ENCODE results near the gene CLN3. TPM values are rescaled to one million over a fixed set of nuclear protein-coding genes. Genes with fewer than 3 reads are reported as not detected.

Gene CLN3
- total and polyA plus RNA-seq, 3 experiments from 2014 or later: 32.5 to 38.2 (median 36.1) TPM

GRCh38 chr16:28524681-28525171 is 32.9 kb upstream of the CLN3 start:
- H3K36me3 Mint-ChIP-seq: no peaks in the 10 kb centered on the region
- peak overlapping the region in 1 of 8 donors; percentile 60 for H3K27ac Mint-ChIP-seq
- H3K36me3 ChIP-seq (ENCODE audit: insufficient read depth, low read length): no peaks in the 10 kb centered on the region

GRCh38 chr16:28522792-28523191 is 30.9 kb upstream of the CLN3 start:
- no peaks in the 10 kb centered on the region for H3K36me3 Mint-ChIP-seq
- H3K4me3 Mint-ChIP-seq: no peak overlapping the region
- H3K27ac ChIP-seq (ENCODE audit: low read depth, low read length): no peak overlapping the region
- no peaks in the 10 kb centered on the region for H3K9me3 ChIP-seq (ENCODE audit: low read length)
- no peaks in the 10 kb centered on the region for H3K9me3 Mint-ChIP-seq
- H3K27me3 Mint-ChIP-seq: peaks cover 0 to 2% of the 10 kb centered on the region in 2 donors
- ChIA-PET POLR2A (no interaction called here), CTCF (no interaction called here)
- H3K4me1 Mint-ChIP-seq: peaks cover 0 to 9% (median 0%) of the 10 kb centered on the region in 3 donors
- no peaks in the 10 kb centered on the region for H3K27me3 ChIP-seq (ENCODE audit: insufficient read depth, low read length, poor library complexity, severe bottlenecking)
- DNase-seq: no peak
- H3K36me3 ChIP-seq (ENCODE audit: insufficient read depth, low read length): no peaks in the 10 kb centered on the region
- no peaks in the 10 kb centered on the region for H3K4me1 ChIP-seq (ENCODE audit: insufficient read depth, low read length)
- H3K4me3 ChIP-seq (ENCODE audit: low read length): no peak overlapping the region
- H3K27ac Mint-ChIP-seq: no peak overlapping the region

More at GRCh38 chr16:28524681-28525171, 32.9 kb upstream of the CLN3 start:
- Histone ChIP-seq H3K4me3 (ENCODE audit: low read length) (no peak overlapping the region), H3K9me3 (ENCODE audit: low read length) (no peaks in the 10 kb centered on the region), H3K27me3 (ENCODE audit: insufficient read depth, low read length, poor library complexity, severe bottlenecking) (no peaks in the 10 kb centered on the region), H3K4me1 (ENCODE audit: insufficient read depth, low read length) (no peaks in the 10 kb centered on the region), H3K27ac (ENCODE audit: low read depth, low read length) (no peak overlapping the region)
- no peak for DNase-seq
- ChIA-PET CTCF (no interaction called here), POLR2A (interaction anchor here (0.6 kb wide), 1 partner anchor 25 kb away, joined by 4 read pairs; no protein-coding TSS in a partner anchor)
- H3K4me3 Mint-ChIP-seq: no peak overlapping the region
- H3K4me1 Mint-ChIP-seq: peaks cover 0 to 9% (median 0%) of the 10 kb centered on the region in 3 donors
- H3K9me3 Mint-ChIP-seq: no peaks in the 10 kb centered on the region
- H3K27me3 Mint-ChIP-seq: peaks cover 0 to 2% of the 10 kb centered on the region in 2 donors

- H3K27ac Mint-ChIP-seq: no peak overlapping the region
- no peak overlapping the region for H3K27ac ChIP-seq (ENCODE audit: low read depth, low read length)
- H3K9me3 ChIP-seq (ENCODE audit: low read length): no peaks in the 10 kb centered on the region
- DNase-seq: no peak
- no peaks in the 10 kb centered on the region for H3K9me3 Mint-ChIP-seq
- H3K27me3 Mint-ChIP-seq: peaks cover 0 to 2% of the 10 kb centered on the region in 2 donors
- H3K36me3 ChIP-seq (ENCODE audit: insufficient read depth, low read length): no peaks in the 10 kb centered on the region
- peaks cover 0 to 9% (median 0%) of the 10 kb centered on the region in 3 donors for H3K4me1 Mint-ChIP-seq
- H3K27me3 ChIP-seq (ENCODE audit: insufficient read depth, low read length, poor library complexity, severe bottlenecking): no peaks in the 10 kb centered on the region
- ChIA-PET CTCF (no interaction called here), POLR2A (no interaction called here)
- H3K4me1 ChIP-seq (ENCODE audit: insufficient read depth, low read length): no peaks in the 10 kb centered on the region
- no peak overlapping the region for H3K4me3 Mint-ChIP-seq
- H3K36me3 Mint-ChIP-seq: no peaks in the 10 kb centered on the region
- no peak overlapping the region for H3K4me3 ChIP-seq (ENCODE audit: low read length)
These were observed 29.6 kb upstream of the CLN3 start for GRCh38 chr16:28521436-28521835.

GRCh38 chr16:28520672-28521071 is 28.8 kb upstream of the CLN3 start:
- H3K27ac Mint-ChIP-seq: no peak overlapping the region
- H3K9me3 Mint-ChIP-seq: no peaks in the 10 kb centered on the region
- ChIA-PET CTCF (no interaction called here), POLR2A (interaction anchor here (0.5 kb wide), 1 partner anchor 21 kb away, joined by 4 read pairs; no protein-coding TSS in a partner anchor)
- Histone ChIP-seq H3K9me3 (ENCODE audit: low read length) (no peaks in the 10 kb centered on the region), H3K27ac (ENCODE audit: low read depth, low read length) (no peak overlapping the region), H3K36me3 (ENCODE audit: insufficient read depth, low read length) (no peaks in the 10 kb centered on the region), H3K27me3 (ENCODE audit: insufficient read depth, low read length, poor library complexity, severe bottlenecking) (no peaks in the 10 kb centered on the region), H3K4me3 (ENCODE audit: low read length) (no peak overlapping the region), H3K4me1 (ENCODE audit: insufficient read depth, low read length) (no peaks in the 10 kb centered on the region)
- H3K4me1 Mint-ChIP-seq: peaks cover 0 to 9% (median 0%) of the 10 kb centered on the region in 3 donors
- H3K4me3 Mint-ChIP-seq: no peak overlapping the region
- H3K27me3 Mint-ChIP-seq: peaks cover 0 to 2% of the 10 kb centered on the region in 2 donors
- H3K36me3 Mint-ChIP-seq: no peaks in the 10 kb centered on the region
- DNase-seq: no peak

- Histone ChIP-seq H3K4me1 (ENCODE audit: insufficient read depth, low read length) (no peaks in the 10 kb centered on the region), H3K27ac (ENCODE audit: low read depth, low read length) (no peak overlapping the region), H3K27me3 (ENCODE audit: insufficient read depth, low read length, poor library complexity, severe bottlenecking) (no peaks in the 10 kb centered on the region), H3K36me3 (ENCODE audit: insufficient read depth, low read length) (no peaks in the 10 kb centered on the region), H3K9me3 (ENCODE audit: low read length) (no peaks in the 10 kb centered on the region), H3K4me3 (ENCODE audit: low read length) (no peak overlapping the region)
- Mint-ChIP-seq H3K36me3 (no peaks in the 10 kb centered on the region), H3K4me1 (peaks cover 4 to 5% (median 4%) of the 10 kb centered on the region in 3 donors), H3K27ac (no peak overlapping the region), H3K9me3 (no peaks in the 10 kb centered on the region), H3K4me3 (no peak overlapping the region), H3K27me3 (no peaks in the 10 kb centered on the region)
- no peak for DNase-seq
- POLR2A ChIA-PET: interaction anchor here (0.7 kb wide), 1 partner anchor 27 kb away, joined by 5 read pairs; no protein-coding TSS in a partner anchor
- CTCF ChIA-PET: no interaction called here
These were observed 22.4 kb upstream of the CLN3 start for GRCh38 chr16:28514246-28514645.

- CTCF ChIA-PET: no interaction called here
- Histone ChIP-seq H3K27ac (ENCODE audit: low read depth, low read length) (no peak overlapping the region), H3K27me3 (ENCODE audit: insufficient read depth, low read length, poor library complexity, severe bottlenecking) (no peaks in the 10 kb centered on the region), H3K36me3 (ENCODE audit: insufficient read depth, low read length) (no peaks in the 10 kb centered on the region), H3K4me3 (ENCODE audit: low read length) (no peak overlapping the region), H3K4me1 (ENCODE audit: insufficient read depth, low read length) (no peaks in the 10 kb centered on the region), H3K9me3 (ENCODE audit: low read length) (no peaks in the 10 kb centered on the region)
- Mint-ChIP-seq H3K27ac (peak overlapping the region in 3 of 8 donors; percentile 24 to 65 (median 56)), H3K4me3 (no peak overlapping the region), H3K27me3 (no peaks in the 10 kb centered on the region), H3K4me1 (peaks cover 4 to 5% (median 4%) of the 10 kb centered on the region in 3 donors), H3K36me3 (no peaks in the 10 kb centered on the region), H3K9me3 (no peaks in the 10 kb centered on the region)
- POLR2A ChIA-PET: interaction anchor here (0.6 kb wide), 1 partner anchor 22 kb away, joined by 3 read pairs; the partner anchor contains the start of gene CLN3
- DNase-seq: no peak
These were observed 21.8 kb upstream of the CLN3 start for GRCh38 chr16:28513484-28514181.

- H3K27ac Mint-ChIP-seq: peak overlapping the region in 1 of 8 donors; percentile 63
- no peak overlapping the region for H3K4me3 ChIP-seq (ENCODE audit: low read length)
- H3K9me3 ChIP-seq (ENCODE audit: low read length): no peaks in the 10 kb centered on the region
- no peak overlapping the region for H3K27ac ChIP-seq (ENCODE audit: low read depth, low read length)
- H3K4me1 Mint-ChIP-seq: peaks cover 11 to 18% (median 16%) of the 10 kb centered on the region in 3 donors
- ChIA-PET POLR2A (no interaction called here), CTCF (no interaction called here)
- no peaks in the 10 kb centered on the region for H3K36me3 ChIP-seq (ENCODE audit: insufficient read depth, low read length)
- no peak for DNase-seq
- no peaks in the 10 kb centered on the region for H3K36me3 Mint-ChIP-seq
- H3K27me3 Mint-ChIP-seq: no peaks in the 10 kb centered on the region
- no peak overlapping the region for H3K4me3 Mint-ChIP-seq
- no peaks in the 10 kb centered on the region for H3K27me3 ChIP-seq (ENCODE audit: insufficient read depth, low read length, poor library complexity, severe bottlenecking)
- peaks cover 13% of the 10 kb centered on the region for H3K4me1 ChIP-seq (ENCODE audit: insufficient read depth, low read length)
- H3K9me3 Mint-ChIP-seq: no peaks in the 10 kb centered on the region
These were observed 20.2 kb upstream of the CLN3 start for GRCh38 chr16:28511801-28512789.

GRCh38 chr16:28511031-28511430 is 19.2 kb upstream of the CLN3 start:
- no peaks in the 10 kb centered on the region for H3K9me3 Mint-ChIP-seq
- peaks cover 11 to 23% (median 20%) of the 10 kb centered on the region in 3 donors for H3K4me1 Mint-ChIP-seq
- Histone ChIP-seq H3K36me3 (ENCODE audit: insufficient read depth, low read length) (no peaks in the 10 kb centered on the region), H3K27me3 (ENCODE audit: insufficient read depth, low read length, poor library complexity, severe bottlenecking) (no peaks in the 10 kb centered on the region), H3K4me3 (ENCODE audit: low read length) (no peak overlapping the region), H3K4me1 (ENCODE audit: insufficient read depth, low read length) (peaks cover 13% of the 10 kb centered on the region), H3K27ac (ENCODE audit: low read depth, low read length) (no peak overlapping the region), H3K9me3 (ENCODE audit: low read length) (no peaks in the 10 kb centered on the region)
- ChIA-PET POLR2A (no interaction called here), CTCF (no interaction called here)
- H3K27ac Mint-ChIP-seq: peak overlapping the region in 2 of 8 donors; percentile 63 to 66
- no peaks in the 10 kb centered on the region for H3K27me3 Mint-ChIP-seq
- DNase-seq: no peak
- no peak overlapping the region for H3K4me3 Mint-ChIP-seq
- no peaks in the 10 kb centered on the region for H3K36me3 Mint-ChIP-seq

Measured in CD8-positive, alpha-beta memory T cell (primary cell).